H9 (cell line): Measurements from ENCODE around the gene FGF12. TPM values are rescaled to one million over a fixed set of nuclear protein-coding genes. Genes with fewer than 3 reads are reported as not detected.

Experiments
- DNase-seq: peaks from one replicate; pipeline ENCODE4 v3.0.0-alpha.2; 2017
- H2AFZ ChIP-seq: one replicate; pipeline ENCODE4 v1.6.1; 2013; ENCODE audit warnings: mild to moderate bottlenecking, low read length, control low read depth, moderate library complexity
- H2AK5ac ChIP-seq: 2 replicates; pipeline ENCODE4 v1.6.1; 2013; ENCODE audit warnings: low read length, control low read depth, mixed read lengths; ENCODE audit not compliant: insufficient read length
- H2BK120ac ChIP-seq: one replicate; pipeline ENCODE4 v1.6.1; 2013; ENCODE audit warnings: low read depth, mild to moderate bottlenecking, low read length, control low read depth, inconsistent platforms; ENCODE audit not compliant: poor library complexity, severe bottlenecking
- H2BK12ac ChIP-seq: 2 replicates; pipeline ENCODE4 v1.6.1; 2013; ENCODE audit warnings: low read length, control low read depth, mixed read lengths, low read depth; ENCODE audit not compliant: insufficient read length
- H2BK15ac ChIP-seq: 2 replicates; pipeline ENCODE4 v1.6.1; 2013; ENCODE audit warnings: low read depth, low read length, control low read depth
- H2BK20ac ChIP-seq: one replicate; pipeline ENCODE4 v1.6.1; 2013; ENCODE audit warnings: low read depth, mild to moderate bottlenecking, low read length, control low read depth, inconsistent platforms; ENCODE audit not compliant: poor library complexity, severe bottlenecking
- H2BK5ac ChIP-seq: 2 replicates; pipeline ENCODE4 v1.6.1; 2013; ENCODE audit warnings: low read length, control low read depth, mixed read lengths; ENCODE audit not compliant: insufficient read length
- H3K14ac ChIP-seq: 2 replicates; pipeline ENCODE4 v1.6.1; 2013; ENCODE audit warnings: low read length, control low read depth; ENCODE audit not compliant: insufficient read depth
- H3K18ac ChIP-seq: 2 replicates; pipeline ENCODE4 v1.6.1; 2013; ENCODE audit warnings: low read depth, mild to moderate bottlenecking, mixed read lengths, low read length, control low read depth; ENCODE audit not compliant: insufficient read length
- H3K23ac ChIP-seq: 2 replicates; pipeline ENCODE4 v1.6.1; 2013; ENCODE audit warnings: low read length, control low read depth, mixed read lengths, low read depth; ENCODE audit not compliant: insufficient read length
- H3K23me2 ChIP-seq: 2 replicates; pipeline ENCODE4 v1.6.1; 2013; ENCODE audit warnings: low read depth, mild to moderate bottlenecking, mixed read lengths, low read length, control low read depth; ENCODE audit not compliant: insufficient read length, poor library complexity, severe bottlenecking
- H3K27ac ChIP-seq: 2 replicates; pipeline ENCODE4 v1.5.1; 2013; ENCODE audit warnings: low read length, control low read depth, mixed read lengths, low read depth; ENCODE audit not compliant: insufficient read length
- H3K27me3 ChIP-seq: 2 replicates; pipeline ENCODE4 v1.6.1; 2013; ENCODE audit warnings: low read length, control low read depth, inconsistent platforms; ENCODE audit not compliant: insufficient read depth
- H3K4ac ChIP-seq: 2 replicates; pipeline ENCODE4 v1.6.1; 2013; ENCODE audit warnings: low read depth, mild to moderate bottlenecking, control low read depth, inconsistent platforms, low read length, moderate library complexity
- H3K4me1 ChIP-seq: 2 replicates; pipeline ENCODE4 v1.6.1; 2013; ENCODE audit warnings: low read length, control low read depth, inconsistent platforms; ENCODE audit not compliant: insufficient read depth
- H3K4me2 ChIP-seq: 2 replicates; pipeline ENCODE4 v1.6.1; 2013; ENCODE audit warnings: low read length, control low read depth, mixed read lengths; ENCODE audit not compliant: insufficient read length, insufficient read depth
- H3K56ac ChIP-seq: 2 replicates; pipeline ENCODE4 v1.6.1; 2013; ENCODE audit warnings: low read depth, mild to moderate bottlenecking, mixed read lengths, low read length, control low read depth; ENCODE audit not compliant: insufficient read length
- H3K79me1 ChIP-seq: 2 replicates; pipeline ENCODE4 v1.6.1; 2013; ENCODE audit warnings: low read depth, mild to moderate bottlenecking, moderate library complexity, low read length, control low read depth, inconsistent platforms; ENCODE audit not compliant: insufficient read depth, poor library complexity, severe bottlenecking
- H3K79me2 ChIP-seq: 2 replicates; pipeline ENCODE4 v1.6.1; 2013; ENCODE audit warnings: low read length, control low read depth, inconsistent platforms; ENCODE audit not compliant: insufficient read depth
- H3K9ac ChIP-seq: 2 replicates; pipeline ENCODE4 v1.6.1; 2013; ENCODE audit warnings: low read length, control low read depth, mixed read lengths; ENCODE audit not compliant: insufficient read length; ENCODE audit errors: extremely low read depth
- H3K9me3 ChIP-seq: one replicate; pipeline ENCODE4 v1.6.1; 2013; ENCODE audit warnings: low read depth, low read length, inconsistent platforms; ENCODE audit not compliant: control insufficient read depth
- H3T11ph ChIP-seq: one replicate; pipeline ENCODE4 v1.6.1; 2013; ENCODE audit warnings: mild to moderate bottlenecking, low read length, control low read depth, inconsistent platforms
- H4K20me1 ChIP-seq: one replicate; pipeline ENCODE4 v1.6.1; 2013; ENCODE audit not compliant: control insufficient read depth, insufficient read length, insufficient read depth
- H4K5ac ChIP-seq: 2 replicates; pipeline ENCODE4 v1.6.1; 2013; ENCODE audit warnings: low read depth, mild to moderate bottlenecking, mixed read lengths, low read length, control low read depth; ENCODE audit not compliant: insufficient read length
- H4K8ac ChIP-seq: replicated peaks from 2 replicates; pipeline ENCODE4 v1.6.1; 2013; ENCODE audit warnings: low read length, control low read depth, mixed read lengths, low read depth; ENCODE audit not compliant: insufficient read length
- H4K91ac ChIP-seq: 2 replicates; pipeline ENCODE4 v1.6.1; 2013; ENCODE audit warnings: low read depth, mild to moderate bottlenecking, moderate library complexity, mixed read lengths, low read length, control low read depth; ENCODE audit not compliant: insufficient read length
- H3K27ac Mint-ChIP-seq, 3 experiments: 2 replicates in 2 of 3; 3 replicates in 1 of 3; pipeline ENCODE4 v1.8.0; 2020 to 2021; ENCODE audit warnings: mixed read lengths in 3 of 3, mild to moderate bottlenecking in 1 of 3, moderate library complexity in 1 of 3
- H3K27me3 Mint-ChIP-seq: 2 replicates; pipeline ENCODE4 v1.8.0; 2021; ENCODE audit warnings: low read depth, mild to moderate bottlenecking, moderate library complexity, mixed read lengths
- H3K36me3 Mint-ChIP-seq, 3 experiments: 2 replicates in 2 of 3; 3 replicates in 1 of 3; pipeline ENCODE4 v1.8.0; 2020 to 2021; ENCODE audit warnings: low read depth in 3 of 3, mixed read lengths in 3 of 3; ENCODE audit not compliant: insufficient read depth in 1 of 3
- H3K4me1 Mint-ChIP-seq, 2 experiments: 2 replicates each; pipeline ENCODE4 v1.8.0; 2020; ENCODE audit warnings: mixed read lengths in 2 of 2
- H3K4me3 Mint-ChIP-seq, 2 experiments: 2 replicates in 1 of 2; 3 replicates in 1 of 2; pipeline ENCODE4 v1.8.0; 2020 to 2021; ENCODE audit warnings: mild to moderate bottlenecking in 2 of 2, mixed read lengths in 2 of 2, moderate library complexity in 1 of 2
- H3K9me3 Mint-ChIP-seq, 2 experiments: 2 replicates in 1 of 2; 3 replicates in 1 of 2; pipeline ENCODE4 v1.8.0; 2020; ENCODE audit warnings: mild to moderate bottlenecking in 2 of 2, mixed read lengths in 2 of 2, moderate library complexity in 1 of 2
- CTCF ChIP-seq: fragments of 200-600 bp; sonication (generic); conservative IDR thresholded peaks from 3 replicates; pipeline ENCODE4 v1.8.0; 2021; ENCODE audit warnings: antibody characterized with exemption, mild to moderate bottlenecking
- WGBS: extraction: QIAGEN DNeasy Blood & Tissue Kit; methylation state at CpG from one replicate; pipeline ENCODE4 v1.1.7; 2013; ENCODE audit warnings: missing lambda C conversion rate, low lambda C conversion rate, mixed read lengths; ENCODE audit not compliant: insufficient read length; ENCODE audit errors: extremely low coverage; 5-methylcytosine and 5-hydroxymethylcytosine counted together
- total RNA-seq: library from RNA; stranded (reverse); gene quantifications from 2 replicates; pipeline ENCODE4 v1.2.1, GENCODE V29; 2021

Gene FGF12
- total RNA-seq, 1 experiment from 2014 or later, result 5.6 TPM

GRCh38 chr3:192514754-192515663, 212.3 kb downstream of the FGF12 start:
- no peak overlapping the region for H2BK5ac ChIP-seq
- H2BK12ac ChIP-seq, result no peak overlapping the region
- H3K27me3 ChIP-seq, result no peaks in the 10 kb centered on the region
- H3K4me2 ChIP-seq, result peak overlapping the region; percentile 98
- H2AFZ ChIP-seq, result peak overlapping the region; percentile 7
- Mint-ChIP-seq H3K36me3 (no peaks in the 10 kb centered on the region), H3K27ac (peak overlapping the region in 2 of 3 experiments; percentile 70 to 91; a peak in 3 of 7 replicates), H3K27me3 (peaks cover 21% of the 10 kb centered on the region), H3K4me1 (peaks cover 13 to 19% of the 10 kb centered on the region in 2 experiments), H3K4me3 (peak overlapping the region; percentile 90 to 96), H3K9me3 (peaks cover 0 to 4% of the 10 kb centered on the region in 2 experiments; a peak in 2 of 5 replicates)
- H2BK120ac ChIP-seq, result no peak overlapping the region
- peak; percentile 89 for DNase-seq
- no peak overlapping the region for H2BK20ac ChIP-seq
- no peak overlapping the region for H2BK15ac ChIP-seq
- H4K91ac ChIP-seq, result no peak overlapping the region
- no peaks in the 10 kb centered on the region for H3K9me3 ChIP-seq
- no peak overlapping the region for H3K27ac ChIP-seq
- H3K18ac ChIP-seq, result peak overlapping the region; percentile 16
- no peak overlapping the region; the same call in 1 of the 2 replicates for H3K14ac ChIP-seq
- no peaks in the 10 kb centered on the region for H3K79me1 ChIP-seq
- H2AK5ac ChIP-seq, result no peak overlapping the region
- H4K8ac ChIP-seq, result no peak overlapping the region
- no peak overlapping the region for H4K5ac ChIP-seq
- no peaks in the 10 kb centered on the region for H3K79me2 ChIP-seq
- no peaks in the 10 kb centered on the region for H4K20me1 ChIP-seq
- WGBS, result no CpG with 5 or more reads among the region's 74 CpGs
- TF ChIP-seq CTCF, result peak; percentile 72
- H3K23ac ChIP-seq, result no peak overlapping the region
- H3K4ac ChIP-seq, result no peak overlapping the region
- no peak overlapping the region for H3K56ac ChIP-seq
- H3T11ph ChIP-seq, result no peak overlapping the region
- peaks cover 18% of the 10 kb centered on the region for H3K23me2 ChIP-seq
- no peaks in the 10 kb centered on the region for H3K4me1 ChIP-seq
- peak overlapping the region; percentile 42 for H3K9ac ChIP-seq
